Activated CD4-positive, alpha-beta T cell treated with anti-CD3 and anti-CD28 coated beads for 4 hours (primary cell): ENCODE measurements around the gene AGAP1.

Experiments used
- DNase-seq, 2 donors: peaks; one replicate each; pipeline ENCODE4 v3.0.0-alpha.2; 2020

Gene AGAP1

GRCh38 chr2:236169741-236170589 lies 676.1 kb downstream of the AGAP1 start:
- DNase-seq, result no peak

GRCh38 chr2:236170590-236171165 lies 676.8 kb downstream of the AGAP1 start:
- no peak for DNase-seq

GRCh38 chr2:236171181-236171679 lies 677.4 kb downstream of the AGAP1 start:
- DNase-seq, result no peak

GRCh38 chr2:236171680-236172254 lies 677.9 kb downstream of the AGAP1 start:
- DNase-seq, result no peak

- DNase-seq, result no peak
Measured at GRCh38 chr2:236172255-236173035, 678.6 kb downstream of the AGAP1 start.

GRCh38 chr2:236173036-236173728 lies 679.3 kb downstream of the AGAP1 start:
- no peak for DNase-seq

GRCh38 chr2:236173729-236174607 lies 680.1 kb downstream of the AGAP1 start:
- no peak for DNase-seq

- no peak for DNase-seq
Measured at GRCh38 chr2:236175548-236176150, 681.8 kb downstream of the AGAP1 start.

GRCh38 chr2:236176417-236176816 lies 682.6 kb downstream of the AGAP1 start:
- DNase-seq, result no peak

GRCh38 chr2:236176951-236177350 lies 683.1 kb downstream of the AGAP1 start:
- DNase-seq, result no peak

GRCh38 chr2:236177604-236177966 lies 683.7 kb downstream of the AGAP1 start:
- no peak for DNase-seq

GRCh38 chr2:236177967-236178889 lies 684.4 kb downstream of the AGAP1 start:
- no peak for DNase-seq

- DNase-seq, result no peak
Measured at GRCh38 chr2:236178890-236179235, 685.0 kb downstream of the AGAP1 start.

GRCh38 chr2:236179236-236180075 lies 685.6 kb downstream of the AGAP1 start:
- no peak for DNase-seq

- no peak for DNase-seq
Measured at GRCh38 chr2:236180076-236180816, 686.4 kb downstream of the AGAP1 start.

GRCh38 chr2:236180831-236181453 lies 687.1 kb downstream of the AGAP1 start:
- no peak for DNase-seq
